H1 (cell line): ENCODE results near the gene LRR1. TPM values are rescaled to one million over a fixed set of nuclear protein-coding genes. Genes with fewer than 3 reads are reported as not detected.

Source experiments
- CBX5 ChIP-seq: fragments of 300-800, 300-1000 bp; sonication (generic); IDR thresholded peaks from 2 replicates; pipeline ENCODE4 v1.7.1; 2016; ENCODE audit warnings: antibody characterized with exemption, low read length, low read depth
- CBX8 ChIP-seq: fragments of 300-800, 300-1000 bp; sonication (generic); IDR thresholded peaks from 2 replicates; pipeline ENCODE4 v1.7.1; 2016; ENCODE audit warnings: low read depth, low read length, borderline replicate concordance
- CEBPB ChIP-seq: IDR thresholded peaks from 2 replicates; pipeline ENCODE4 v1.6.1; 2012; ENCODE audit warnings: low read depth, low read length
- CTBP2 ChIP-seq: IDR thresholded peaks from 2 replicates; pipeline ENCODE4 v1.7.0; 2011; ENCODE audit warnings: borderline replicate concordance, mild to moderate bottlenecking, moderate library complexity, mixed read lengths, low read length; ENCODE audit not compliant: insufficient read depth, insufficient read length
- EZH2 ChIP-seq: fragments of 200-600 bp; sonication (generic); IDR thresholded peaks from 2 replicates; pipeline ENCODE4 v1.7.1; 2012; ENCODE audit warnings: low read depth, mild to moderate bottlenecking, moderate library complexity, low read length, inconsistent platforms; ENCODE audit not compliant: severe bottlenecking
- HDAC2 ChIP-seq, 2 experiments: fragments of 300-600 bp in 1 of 2; sonication (generic) in 1 of 2; IDR thresholded peaks; 2 replicates each; pipeline ENCODE4 v1.6.1; 2011 to 2012; ENCODE audit warnings: low read depth in 2 of 2, low read length in 2 of 2, mild to moderate bottlenecking in 2 of 2, moderate library complexity in 2 of 2, borderline replicate concordance in 1 of 2, inconsistent platforms in 1 of 2
- HDAC6 ChIP-seq: IDR thresholded peaks from one replicate; pipeline ENCODE4 v1.7.1; 2012; ENCODE audit warnings: low read depth, mild to moderate bottlenecking, inconsistent platforms, low read length, moderate library complexity
- JUN ChIP-seq: IDR thresholded peaks from 2 replicates; pipeline ENCODE4 v1.6.1; 2011; ENCODE audit warnings: low read depth, mild to moderate bottlenecking, improper control_type of control experiment, low read length
- KDM5A ChIP-seq: fragments of 200-600 bp; IDR thresholded peaks from 2 replicates; pipeline ENCODE4 v1.7.1; 2012; ENCODE audit warnings: mild to moderate bottlenecking, low read length, inconsistent platforms, mixed read lengths
- NRF1 ChIP-seq: IDR thresholded peaks from 2 replicates; pipeline ENCODE4 v1.6.1; 2011; ENCODE audit warnings: mild to moderate bottlenecking, low read depth, low read length, improper control_type of control experiment
- POLR2A ChIP-seq, 2 experiments: IDR thresholded peaks; 1 replicate in 1 of 2; 2 replicates in 1 of 2; pipeline ENCODE4 v1.6.1; 2011; ENCODE audit warnings: low read depth in 2 of 2, low read length in 2 of 2, mild to moderate bottlenecking in 2 of 2; ENCODE audit errors: control extremely low read depth in 1 of 2
- POLR2AphosphoS5 ChIP-seq: IDR thresholded peaks from 2 replicates; pipeline ENCODE4 v1.6.1; 2011; ENCODE audit warnings: low read depth, low read length
- RAD21 ChIP-seq, 2 experiments: IDR thresholded peaks in 1 of 2; conservative IDR thresholded peaks in 1 of 2; 2 replicates each; pipeline ENCODE4 v1.6.1; 2011; ENCODE audit warnings: low read depth in 2 of 2, low read length in 2 of 2, improper control_type of control experiment in 1 of 2, inconsistent platforms in 1 of 2, mild to moderate bottlenecking in 1 of 2, moderate library complexity in 1 of 2
- RFX5 ChIP-seq: IDR thresholded peaks from 2 replicates; pipeline ENCODE4 v1.6.1; 2011; ENCODE audit warnings: low read depth, low read length, improper control_type of control experiment, borderline replicate concordance
- RNF2 ChIP-seq: fragments of 200-900, 300-1000 bp; sonication (generic); IDR thresholded peaks from 2 replicates; pipeline ENCODE4 v1.7.1; 2016; ENCODE audit warnings: borderline replicate concordance, low read depth, mild to moderate bottlenecking, antibody characterized with exemption, low read length; ENCODE audit not compliant: poor library complexity, severe bottlenecking; ENCODE audit errors: missing control alignments
- RXRA ChIP-seq: IDR thresholded peaks from 2 replicates; pipeline ENCODE4 v1.6.1; 2011; ENCODE audit warnings: low read depth, mild to moderate bottlenecking, low read length, moderate library complexity; ENCODE audit not compliant: insufficient read depth
- SAP30 ChIP-seq: fragments of 300-600 bp; sonication (generic); IDR thresholded peaks from 2 replicates; pipeline ENCODE4 v1.7.1; 2012; ENCODE audit warnings: low read length, moderate library complexity, mild to moderate bottlenecking, inconsistent platforms; ENCODE audit not compliant: insufficient read depth, insufficient replicate concordance
- SIN3A ChIP-seq, 2 experiments: IDR thresholded peaks in 1 of 2; conservative IDR thresholded peaks in 1 of 2; 2 replicates each; pipeline ENCODE4 v1.6.1; 2011 to 2012; ENCODE audit warnings: low read length in 2 of 2, improper control_type of control experiment in 1 of 2, low read depth in 1 of 2, mild to moderate bottlenecking in 1 of 2
- SIX5 ChIP-seq: IDR thresholded peaks from 2 replicates; pipeline ENCODE4 v1.6.1; 2011; ENCODE audit warnings: mild to moderate bottlenecking, low read depth, low read length
- SUZ12 ChIP-seq: fragments of 200-600 bp; sonication (generic); IDR thresholded peaks from 2 replicates; pipeline ENCODE4 v1.6.1; 2012; ENCODE audit warnings: mild to moderate bottlenecking, inconsistent platforms, low read length, moderate library complexity, mixed read lengths
- TBP ChIP-seq: IDR thresholded peaks from 2 replicates; pipeline ENCODE4 v1.6.1; 2011; ENCODE audit warnings: low read depth, low read length, improper control_type of control experiment
- ZNF274 ChIP-seq: IDR thresholded peaks from 2 replicates; pipeline ENCODE4 v1.7.0; 2012; ENCODE audit warnings: low read length, borderline replicate concordance; ENCODE audit errors: extremely low read depth
- polyA plus RNA-seq, 7 experiments: library from polyadenylated mRNA; depleted of rRNA in 3 of 7; stranded (reverse) in 5 of 7; unstranded in 2 of 7; fragments of >200 nt in 5 of 7; fragments of 200-250 nt in 2 of 7; gene quantifications; 1 replicate in 5 of 7; 2 replicates in 1 of 7; 4 replicates in 1 of 7; pipeline versions ENCODE4 v1.2.1 to v1.2.3, GENCODE V29; 2011 to 2013; ENCODE audit warnings: missing spikeins in 2 of 7, mixed read lengths in 2 of 7
- total RNA-seq: library from RNA; stranded (reverse); fragmentation: NEBNext Ultra II Directional; extraction: Animal tissue kit (Norgen Biotek cat#: 25700); gene quantifications from 2 replicates; pipeline ENCODE4 v1.2.1, GENCODE V29; 2021

The LRR1 gene
- total and polyA plus RNA-seq, 2 of the 8 experiments (the other 6 are each of a cell fraction or from before 2014, with no cell fraction given), result 30.7 to 37.5 TPM

DNA sequence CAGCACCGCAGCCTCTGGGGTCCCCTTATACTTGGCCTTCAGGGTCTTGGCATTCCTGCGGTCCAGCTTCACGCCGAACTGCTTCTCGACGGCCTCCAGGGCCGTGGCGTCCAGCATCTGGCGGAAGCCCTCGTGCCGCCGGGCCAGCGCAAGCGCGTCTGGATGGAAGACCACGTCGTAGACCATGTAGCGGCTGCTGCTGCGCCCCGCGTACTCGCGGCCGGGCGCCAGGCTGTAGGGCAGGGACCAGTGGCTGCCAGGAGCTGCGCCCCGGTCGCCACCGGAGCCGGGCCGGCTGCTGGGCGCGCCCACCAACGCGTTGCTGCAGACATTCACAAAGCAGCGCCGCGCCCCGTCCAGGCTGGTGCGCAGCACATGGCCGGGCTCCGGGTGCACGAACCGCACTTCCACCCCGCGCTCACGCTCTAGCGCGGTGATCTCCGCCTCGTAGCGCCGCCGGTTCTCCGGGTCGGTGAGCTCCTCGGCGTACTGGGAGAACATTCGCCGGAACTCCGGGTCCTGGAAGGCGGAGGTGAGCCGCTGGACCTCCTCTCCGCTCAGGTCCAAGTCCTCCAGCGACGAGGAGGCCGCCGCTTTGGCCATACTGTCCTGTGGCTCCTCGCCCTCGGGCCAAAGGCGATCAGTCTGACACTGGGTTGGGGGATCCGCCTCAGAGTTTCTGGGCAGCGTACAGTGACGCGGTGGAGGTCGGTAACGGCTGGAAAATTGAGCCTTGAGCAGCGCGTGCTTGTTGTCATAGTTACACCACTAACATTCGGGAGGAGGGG is 36.0 kb downstream of the LRR1 start, which contains the start of gene DNAAF2 (continued):
- TF ChIP-seq HDAC2 (IDR thresholded peaks at IDR 0.05; ENCODE audit: borderline replicate concordance in 1 of 2, low read depth in 2 of 2, low read length in 2 of 2) (0 out of 4 replicates have a peak, but pooled peaks of 1 of the 2 experiments have one; percentile 37), RFX5 (no peak), SIX5 (no peak), RNF2 (no peak), JUN (no peak), RAD21 (IDR thresholded peaks at IDR 0.05 in 1 of 2, conservative IDR thresholded peaks at IDR 0.05 in 1 of 2; ENCODE audit: low read depth in 2 of 2, low read length in 2 of 2) (no peak), TBP (no peak), CTBP2 (no peak), POLR2AphosphoS5 (no peak; the same call in none of the 2 replicates), RXRA (no peak), EZH2 (no peak), SIN3A (conservative IDR thresholded peaks at IDR 0.05 in 1 of 2, IDR thresholded peaks at IDR 0.05 in 1 of 2; ENCODE audit: low read depth in 1 of 2, low read length in 2 of 2) (peak; percentile 31 to 76; a peak in 3 of 4 replicates), NRF1 (peak; percentile 13; the same call in 1 of the 2 replicates), CBX8 (no peak), SAP30 (peak; percentile 89), CEBPB (no peak), KDM5A (0 out of 2 replicates have a peak, but pooled peaks have one; percentile 30), ZNF274 (no peak), CBX5 (no peak), POLR2A (IDR thresholded peaks at IDR 0.05; ENCODE audit: control extremely low read depth in 1 of 2, low read depth in 2 of 2, low read length in 2 of 2) (peak in 1 of 2 experiments; percentile 40; a peak in 2 of 3 replicates), HDAC6 (no peak), SUZ12 (no peak)
